ENCODE measurements around the gene GSDME.
"Not testable (repeated sequence)": the region's sequence is repeated elsewhere in the genome, so short reads cannot be mapped to it uniquely, and the experiment has no call there.

GSDME gene

DNA sequence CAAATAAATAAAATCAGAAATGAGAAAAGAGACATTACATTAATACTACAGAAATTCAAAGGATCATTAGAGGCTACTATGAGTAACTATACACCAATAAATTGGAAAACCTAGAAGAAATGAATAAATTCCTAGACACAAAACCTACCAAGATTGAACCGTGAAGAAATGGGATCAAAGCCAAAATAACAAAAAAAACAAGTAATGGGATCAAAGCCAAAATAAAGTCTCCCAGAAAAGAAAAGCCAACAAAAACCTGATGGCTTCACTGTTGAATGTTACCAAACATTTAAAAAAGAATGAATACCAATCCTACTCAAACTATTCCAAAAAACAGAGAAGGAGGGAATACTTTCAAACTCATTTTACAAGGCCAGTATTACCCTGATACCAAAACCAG, 20.0 kb downstream of the GSDME start:
- H3K36me3 ChIP-seq (ENCODE audit: insufficient read depth, low read depth, low read length) = no peaks in the 10 kb centered on the region
- H3K9ac ChIP-seq (ENCODE audit: low read depth, low read length) = no peak overlapping the region
- peaks cover 6% of the 10 kb centered on the region; the same call in 1 of the 2 replicates for H3K9me3 ChIP-seq (ENCODE audit: insufficient read depth, low read depth, low read length)
- no peaks in the 10 kb centered on the region for H3K27me3 ChIP-seq (ENCODE audit: insufficient read depth, low read length)
- H3K27ac ChIP-seq (ENCODE audit: low read length) = no peak overlapping the region
- peaks cover 3% of the 10 kb centered on the region for H3K4me1 ChIP-seq (ENCODE audit: insufficient read depth, low read length)
- no peak overlapping the region for H3K4me3 ChIP-seq (ENCODE audit: low read length)

DNA sequence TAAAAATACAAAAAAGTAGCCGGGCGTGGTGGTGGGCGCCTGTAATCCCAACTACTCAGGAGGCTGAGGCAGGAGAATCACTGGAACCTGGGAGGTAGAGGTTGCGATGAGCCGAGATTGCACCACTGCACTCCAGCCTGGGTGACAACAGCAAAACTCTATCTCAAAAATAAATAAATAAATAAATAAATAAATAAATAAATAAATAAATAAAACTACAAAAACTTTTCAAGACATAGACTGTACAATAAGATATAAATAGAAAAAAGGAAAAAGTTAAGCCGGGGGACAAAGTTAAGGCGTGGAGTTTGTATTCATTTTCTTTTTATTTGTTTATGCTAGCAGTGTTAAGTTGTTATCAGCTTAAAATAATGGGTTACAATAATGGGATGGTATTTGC, 21.7 kb downstream of the GSDME start:
- not testable (repeated sequence) for H3K9ac ChIP-seq (ENCODE audit: low read depth, low read length); H3K4me1 ChIP-seq (ENCODE audit: insufficient read depth, low read length); H3K27ac ChIP-seq (ENCODE audit: low read length); H3K4me3 ChIP-seq (ENCODE audit: low read length); H3K27me3 ChIP-seq (ENCODE audit: insufficient read depth, low read length); H3K36me3 ChIP-seq (ENCODE audit: insufficient read depth, low read depth, low read length); H3K9me3 ChIP-seq (ENCODE audit: insufficient read depth, low read depth, low read length)

DNA sequence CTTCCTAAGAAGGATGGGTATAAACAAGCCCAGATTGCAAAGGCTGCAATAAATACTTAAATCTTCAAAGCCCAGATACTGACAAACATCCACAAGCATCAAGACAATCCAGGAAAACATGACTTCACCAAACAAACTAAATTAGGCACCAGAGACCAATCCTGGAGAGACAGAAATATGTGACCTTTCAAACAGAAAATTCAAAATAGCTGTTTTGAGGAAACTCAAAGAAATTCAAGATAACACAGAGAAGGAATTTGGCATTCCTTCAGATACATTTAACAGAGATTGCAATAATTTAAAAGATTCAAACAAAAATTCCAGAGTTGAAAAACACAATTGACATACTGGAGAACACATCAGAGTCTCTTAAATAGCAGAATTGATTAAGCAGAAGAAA, 23.0 kb downstream of the GSDME start:
- H3K9ac ChIP-seq (ENCODE audit: low read depth, low read length) = no peak overlapping the region
- H3K4me1 ChIP-seq (ENCODE audit: insufficient read depth, low read length) = no peaks in the 10 kb centered on the region

DNA sequence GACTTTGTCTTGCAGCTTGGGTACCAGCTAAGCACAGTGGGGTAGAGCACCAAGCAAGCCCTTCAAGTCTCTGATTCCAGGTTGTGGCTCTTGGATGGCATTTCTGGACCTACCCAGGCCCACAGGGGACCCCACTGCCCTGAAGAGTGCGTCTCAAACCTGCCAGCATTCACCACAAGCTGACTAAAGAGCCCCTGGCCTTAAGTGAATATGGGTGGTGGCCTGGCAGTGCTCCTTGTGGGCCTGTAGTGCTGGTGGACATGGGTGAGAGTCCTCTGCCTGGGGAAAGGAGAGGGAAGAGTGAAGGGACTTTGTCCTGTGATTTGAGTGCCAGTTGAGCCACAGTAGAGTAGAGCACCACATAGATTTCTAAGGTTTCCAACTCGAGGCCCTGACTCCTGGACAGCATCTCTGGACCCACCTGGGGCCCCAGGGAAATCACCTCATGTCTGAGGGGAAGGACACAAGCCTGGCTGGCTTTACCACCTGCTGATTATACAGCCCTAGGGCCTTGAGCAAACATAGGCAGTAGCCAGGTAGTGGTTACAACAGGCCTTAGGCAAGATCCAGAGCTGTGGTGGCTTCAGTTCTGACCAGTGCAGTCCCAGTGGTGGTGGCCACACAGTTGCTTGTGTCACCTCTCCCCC, 23.7 kb downstream of the GSDME start:
- Histone ChIP-seq H3K9ac (ENCODE audit: low read depth, low read length) (no peak overlapping the region), H3K9me3 (ENCODE audit: insufficient read depth, low read depth, low read length) (peaks cover 3% of the 10 kb centered on the region; the same call in 1 of the 2 replicates), H3K27me3 (ENCODE audit: insufficient read depth, low read length) (no peaks in the 10 kb centered on the region), H3K36me3 (ENCODE audit: insufficient read depth, low read depth, low read length) (no peaks in the 10 kb centered on the region), H3K4me1 (ENCODE audit: insufficient read depth, low read length) (no peaks in the 10 kb centered on the region), H3K27ac (ENCODE audit: low read length) (no peak overlapping the region), H3K4me3 (ENCODE audit: low read length) (no peak overlapping the region)

More for the DNA sequence above, 23.0 kb downstream of the GSDME start:
- no peaks in the 10 kb centered on the region for H3K27me3 ChIP-seq (ENCODE audit: insufficient read depth, low read length)
- no peak overlapping the region for H3K4me3 ChIP-seq (ENCODE audit: low read length)
- peaks cover 6% of the 10 kb centered on the region; the same call in 1 of the 2 replicates for H3K9me3 ChIP-seq (ENCODE audit: insufficient read depth, low read depth, low read length)
- H3K27ac ChIP-seq (ENCODE audit: low read length) = no peak overlapping the region
- no peaks in the 10 kb centered on the region for H3K36me3 ChIP-seq (ENCODE audit: insufficient read depth, low read depth, low read length)

DNA sequence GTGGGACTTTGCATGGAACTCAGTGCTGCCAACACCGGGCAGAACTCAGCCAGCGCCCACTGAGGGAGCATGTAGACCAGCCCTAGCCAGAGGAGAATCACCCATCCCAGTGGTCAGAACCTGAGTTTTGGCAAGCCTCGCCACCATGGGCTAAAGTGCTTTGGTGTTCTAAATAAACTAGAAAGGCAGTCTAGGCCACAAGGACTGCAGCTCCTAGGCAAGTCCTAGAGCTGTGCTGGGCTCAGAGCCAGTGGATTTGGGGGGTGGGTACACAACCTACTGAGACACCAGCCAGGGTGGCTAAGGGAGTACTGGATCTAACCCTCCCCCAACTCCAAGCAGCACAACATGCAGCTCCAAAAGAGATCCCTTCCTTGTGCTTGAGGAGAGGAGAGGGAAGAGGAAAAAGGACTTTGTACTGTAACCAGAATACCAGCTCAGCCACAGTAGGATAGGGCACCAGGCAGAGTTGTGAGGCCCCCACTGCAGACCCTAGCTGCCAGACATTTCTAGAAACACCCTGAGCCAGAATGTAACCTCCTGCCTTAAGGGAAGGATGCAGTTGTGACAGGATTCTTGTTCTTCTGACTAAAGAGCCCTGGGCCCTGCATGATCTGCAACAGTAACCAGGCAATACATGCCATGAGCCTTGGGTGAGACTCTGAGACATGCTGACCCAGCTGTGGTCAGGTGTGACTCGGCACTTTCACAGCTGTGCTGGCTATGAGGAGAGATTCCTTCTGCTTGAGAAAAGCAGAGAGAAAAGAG, 24.4 kb downstream of the GSDME start:
- Histone ChIP-seq H3K27ac (ENCODE audit: low read length) (no peak overlapping the region), H3K4me3 (ENCODE audit: low read length) (no peak overlapping the region), H3K4me1 (ENCODE audit: insufficient read depth, low read length) (no peaks in the 10 kb centered on the region), H3K9ac (ENCODE audit: low read depth, low read length) (no peak overlapping the region), H3K27me3 (ENCODE audit: insufficient read depth, low read length) (peaks cover 1% of the 10 kb centered on the region; the same call in 1 of the 2 replicates), H3K9me3 (ENCODE audit: insufficient read depth, low read depth, low read length) (no peaks in the 10 kb centered on the region), H3K36me3 (ENCODE audit: insufficient read depth, low read depth, low read length) (no peaks in the 10 kb centered on the region)

DNA sequence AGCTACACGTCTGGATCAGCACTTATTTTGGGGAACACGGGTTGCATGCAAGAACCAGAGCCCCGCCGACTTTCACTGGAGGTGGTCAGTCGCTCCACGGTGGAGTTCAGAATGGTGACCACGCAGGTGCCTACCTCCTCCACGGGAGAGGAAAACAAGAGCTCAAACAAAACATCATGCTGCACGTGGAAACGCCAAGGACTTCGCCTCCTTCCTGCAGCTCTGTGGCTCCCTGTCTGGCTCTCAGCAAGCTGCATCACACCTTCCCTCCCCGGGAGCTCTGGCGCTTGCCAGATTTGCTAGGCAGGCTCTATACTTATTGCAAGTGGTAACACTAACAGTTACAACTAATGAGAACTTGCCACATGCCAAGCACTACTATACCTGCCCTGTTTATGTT, 26.0 kb downstream of the GSDME start:
- H3K27ac ChIP-seq (ENCODE audit: low read length) = no peak overlapping the region
- H3K36me3 ChIP-seq (ENCODE audit: insufficient read depth, low read depth, low read length) = no peaks in the 10 kb centered on the region
- no peak overlapping the region for H3K4me3 ChIP-seq (ENCODE audit: low read length)
- peaks cover 6% of the 10 kb centered on the region; the same call in 1 of the 2 replicates for H3K4me1 ChIP-seq (ENCODE audit: insufficient read depth, low read length)
- H3K9ac ChIP-seq (ENCODE audit: low read depth, low read length) = no peak overlapping the region
- H3K9me3 ChIP-seq (ENCODE audit: insufficient read depth, low read depth, low read length) = no peaks in the 10 kb centered on the region
- H3K27me3 ChIP-seq (ENCODE audit: insufficient read depth, low read length) = peaks cover 7% of the 10 kb centered on the region; the same call in 1 of the 2 replicates

DNA sequence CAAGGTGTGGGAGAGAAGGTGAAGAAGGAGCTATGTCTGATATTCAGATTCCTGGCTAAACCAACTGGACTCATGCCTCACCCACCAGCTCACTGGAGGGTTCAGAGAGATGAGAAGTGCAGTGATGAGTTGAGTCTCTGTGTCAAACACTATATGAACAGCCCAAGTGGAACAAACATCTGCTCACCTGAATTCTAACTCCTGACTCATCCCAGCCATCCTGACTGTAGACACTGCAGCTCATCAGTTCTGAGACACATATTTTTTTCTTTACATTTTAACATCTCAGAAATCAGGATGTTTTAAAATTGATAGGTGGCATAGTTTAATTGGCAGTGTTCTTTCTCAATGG, 27.3 kb downstream of the GSDME start:
- Histone ChIP-seq H3K9me3 (ENCODE audit: insufficient read depth, low read depth, low read length) (no peaks in the 10 kb centered on the region), H3K4me1 (ENCODE audit: insufficient read depth, low read length) (peaks cover 18% of the 10 kb centered on the region; the same call in 1 of the 2 replicates), H3K36me3 (ENCODE audit: insufficient read depth, low read depth, low read length) (no peaks in the 10 kb centered on the region), H3K27ac (ENCODE audit: low read length) (no peak overlapping the region), H3K27me3 (ENCODE audit: insufficient read depth, low read length) (peaks cover 7% of the 10 kb centered on the region; the same call in 1 of the 2 replicates), H3K9ac (ENCODE audit: low read depth, low read length) (no peak overlapping the region), H3K4me3 (ENCODE audit: low read length) (no peak overlapping the region)

DNA sequence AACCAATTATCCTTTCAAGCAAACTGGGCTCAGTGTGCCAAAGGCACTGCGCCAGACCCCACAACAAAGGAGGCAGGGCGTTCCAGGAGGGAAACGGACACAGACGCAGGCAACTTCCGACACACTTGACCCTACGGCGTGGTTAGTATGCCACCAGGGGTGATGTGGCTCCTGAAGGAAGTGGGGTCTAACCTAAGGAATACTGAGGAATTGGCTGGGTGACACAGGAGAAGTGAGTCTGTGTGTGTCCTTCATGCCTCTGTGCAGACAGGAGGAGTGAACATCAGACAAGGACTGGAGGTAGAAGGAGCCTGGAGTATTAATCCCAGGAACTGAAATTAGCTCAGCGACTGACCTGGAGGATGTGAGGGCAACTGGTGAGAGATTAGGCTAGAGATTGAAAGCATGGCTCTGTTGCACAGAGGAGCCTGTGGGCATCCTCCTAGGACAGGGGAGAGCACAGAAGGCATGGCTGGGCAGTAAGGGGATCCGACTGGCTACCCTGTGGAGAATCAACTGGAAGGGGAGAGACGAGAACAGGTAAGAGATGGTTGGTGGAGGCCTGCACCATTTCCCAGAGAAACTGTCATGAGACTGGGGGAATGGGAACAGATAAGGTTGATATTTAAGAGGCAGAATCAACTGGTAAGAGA, 27.8 kb downstream of the GSDME start:
- Histone ChIP-seq H3K9me3 (ENCODE audit: insufficient read depth, low read depth, low read length) (no peaks in the 10 kb centered on the region), H3K4me1 (ENCODE audit: insufficient read depth, low read length) (peaks cover 21% of the 10 kb centered on the region; the same call in 1 of the 2 replicates), H3K4me3 (ENCODE audit: low read length) (no peak overlapping the region), H3K36me3 (ENCODE audit: insufficient read depth, low read depth, low read length) (no peaks in the 10 kb centered on the region), H3K27ac (ENCODE audit: low read length) (no peak overlapping the region), H3K9ac (ENCODE audit: low read depth, low read length) (no peak overlapping the region), H3K27me3 (ENCODE audit: insufficient read depth, low read length) (peaks cover 7% of the 10 kb centered on the region; the same call in 1 of the 2 replicates)

DNA sequence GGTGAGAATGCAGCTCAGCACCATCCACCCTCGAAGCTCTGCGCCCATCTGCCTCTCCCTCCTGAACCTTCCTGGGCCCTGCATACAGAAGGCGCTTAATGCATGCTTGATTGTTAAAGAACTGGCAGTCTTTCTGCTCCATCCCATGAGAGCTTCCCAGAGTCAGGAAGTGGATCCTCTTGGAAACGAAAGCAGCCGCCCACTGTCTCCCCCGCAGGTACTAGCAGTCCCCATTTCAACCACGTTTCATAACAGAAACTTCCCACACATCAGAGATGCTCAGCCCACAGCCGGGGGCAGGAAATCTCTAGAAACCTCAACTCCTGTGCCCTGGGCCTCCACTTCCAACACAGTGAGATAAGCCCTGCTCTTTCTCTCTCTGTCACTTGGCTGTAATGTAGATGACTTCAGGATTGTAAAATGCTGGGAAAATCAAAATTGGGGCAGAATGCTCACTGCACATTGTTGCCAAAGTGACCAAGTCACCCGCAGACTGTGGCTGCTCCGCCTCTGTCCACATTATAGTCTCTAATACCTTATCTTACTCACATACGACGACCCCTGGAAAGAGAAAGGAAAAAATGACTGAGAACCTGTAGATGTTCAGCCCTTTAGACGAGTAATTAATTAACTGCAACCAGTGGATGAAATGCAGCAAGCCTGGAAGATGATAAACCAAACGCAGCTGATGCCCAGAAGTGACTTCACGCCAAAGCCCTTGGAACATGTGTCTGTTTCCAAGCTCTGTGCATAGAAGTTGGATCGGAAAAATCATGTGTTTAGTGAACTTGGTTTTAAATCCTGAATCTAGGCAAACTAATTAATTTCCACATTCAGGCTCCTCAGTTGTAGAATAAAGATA, 28.5 kb downstream of the GSDME start:
- Histone ChIP-seq H3K9me3 (ENCODE audit: insufficient read depth, low read depth, low read length) (no peaks in the 10 kb centered on the region), H3K27ac (ENCODE audit: low read length) (no peak overlapping the region), H3K4me3 (ENCODE audit: low read length) (no peak overlapping the region), H3K27me3 (ENCODE audit: insufficient read depth, low read length) (peaks cover 7% of the 10 kb centered on the region; the same call in 1 of the 2 replicates), H3K4me1 (ENCODE audit: insufficient read depth, low read length) (peaks cover 21% of the 10 kb centered on the region; the same call in 1 of the 2 replicates), H3K9ac (ENCODE audit: low read depth, low read length) (no peak overlapping the region), H3K36me3 (ENCODE audit: insufficient read depth, low read depth, low read length) (no peaks in the 10 kb centered on the region)

DNA sequence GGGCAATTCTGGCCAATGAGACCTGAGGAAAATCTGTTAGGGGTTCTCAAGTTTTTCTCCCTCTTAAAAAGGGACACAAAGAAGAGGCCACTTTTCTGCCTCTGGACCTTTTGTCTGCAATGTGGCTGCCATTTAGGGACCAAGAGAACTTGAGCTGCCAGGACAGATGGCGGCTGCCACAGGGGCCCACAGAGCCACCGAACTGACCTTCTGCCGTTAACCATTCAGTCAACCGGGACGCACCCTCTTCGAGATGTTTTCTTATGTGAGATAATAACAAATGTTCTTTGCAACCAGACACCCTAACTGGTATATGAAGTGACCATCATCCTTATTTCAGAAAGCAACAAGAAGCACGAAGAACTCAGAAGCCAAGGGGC, 29.2 kb downstream of the GSDME start:
- no peaks in the 10 kb centered on the region for H3K36me3 ChIP-seq (ENCODE audit: insufficient read depth, low read depth, low read length)
- no peak overlapping the region for H3K4me3 ChIP-seq (ENCODE audit: low read length)
- H3K27me3 ChIP-seq (ENCODE audit: insufficient read depth, low read length) = peaks cover 7% of the 10 kb centered on the region; the same call in 1 of the 2 replicates
- H3K9me3 ChIP-seq (ENCODE audit: insufficient read depth, low read depth, low read length) = no peaks in the 10 kb centered on the region
- H3K27ac ChIP-seq (ENCODE audit: low read length) = no peak overlapping the region
- H3K9ac ChIP-seq (ENCODE audit: low read depth, low read length) = no peak overlapping the region
- peaks cover 21% of the 10 kb centered on the region; the same call in 1 of the 2 replicates for H3K4me1 ChIP-seq (ENCODE audit: insufficient read depth, low read length)
